ENCODE measurements around the gene CTCFL. TPM values are rescaled to one million over a fixed set of nuclear protein-coding genes. Genes with fewer than 3 reads are reported as not detected.
A peak's percentile ranks its signal among the peaks of the same experiment; 100 is the strongest.

Gene CTCFL
- total and polyA plus RNA-seq, 8 donors: 0.39 to 0.67 (median 0.50) TPM; not detected in 2

DNA sequence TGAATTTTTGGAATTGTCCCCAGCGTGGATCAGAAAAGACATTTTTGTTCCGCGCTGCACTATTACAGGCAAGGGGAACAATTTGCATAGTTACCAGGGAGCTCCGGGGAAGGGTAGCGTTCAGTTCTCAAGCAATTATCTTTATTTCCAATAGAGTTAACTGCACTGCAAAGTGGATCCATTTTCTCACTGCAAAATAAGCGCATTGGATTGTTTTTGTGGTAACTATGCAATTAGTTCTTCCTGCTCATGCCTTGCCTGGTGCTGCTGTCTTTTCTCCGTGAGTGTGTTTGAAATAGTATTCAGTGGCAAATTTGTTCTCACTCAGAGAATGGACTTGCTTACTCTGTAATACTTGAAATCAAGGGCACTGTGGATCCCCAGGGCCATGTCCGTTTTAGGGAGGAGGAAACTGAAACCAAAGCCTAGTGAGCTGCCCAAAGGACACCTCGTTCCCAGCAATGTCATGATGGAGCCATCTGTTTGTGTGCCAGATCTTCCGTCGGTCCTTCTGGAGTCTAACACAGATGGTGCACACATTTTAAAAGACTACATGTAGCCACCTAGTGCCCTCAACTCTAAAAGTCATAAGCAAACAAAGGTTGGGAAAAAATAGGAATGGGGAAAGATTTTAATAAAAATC lies 28.6 kb upstream of the CTCFL start:
- H3K36me3 ChIP-seq: no peaks in the 10 kb centered on the region
- TF ChIP-seq CTCF (IDR thresholded peaks at IDR 0.05): no peak
- no peaks in the 10 kb centered on the region for H3K9me3 ChIP-seq
- DNase-seq: no peak
- H3K27me3 ChIP-seq: peaks cover 0 to 30% of the 10 kb centered on the region in 2 donors
- no peak overlapping the region for H3K4me3 ChIP-seq
- H3K27ac ChIP-seq: no peak overlapping the region
- intact Hi-C loops (cut with DNase I): no loop called here
- H3K4me1 ChIP-seq: no peaks in the 10 kb centered on the region
- no peak for ATAC-seq

DNA sequence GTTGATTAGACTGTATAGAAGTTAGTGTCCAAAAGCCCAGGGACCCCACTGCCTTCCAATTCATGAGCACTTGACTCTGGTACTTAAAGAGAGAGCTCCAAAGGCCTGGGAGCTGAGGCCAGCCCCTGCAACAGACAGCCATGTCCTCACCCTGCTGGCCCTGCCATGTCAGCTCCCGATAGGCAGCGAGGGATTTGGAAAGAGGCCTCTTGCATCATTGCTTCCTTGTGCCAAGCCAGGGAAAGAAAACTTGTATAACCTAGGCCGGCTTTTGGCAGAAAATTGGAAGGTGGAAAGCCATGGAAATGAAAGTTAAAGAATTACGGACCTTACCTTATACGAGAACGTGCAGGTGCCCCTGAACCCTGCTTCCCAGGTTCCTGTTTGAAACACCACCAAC lies 27.5 kb upstream of the CTCFL start:
- ATAC-seq (no peak), DNase-seq (no peak)
- TF ChIP-seq CTCF (IDR thresholded peaks at IDR 0.05): no peak
- Histone ChIP-seq H3K4me1 (no peaks in the 10 kb centered on the region), H3K4me3 (no peak overlapping the region), H3K27me3 (peaks cover 0 to 19% of the 10 kb centered on the region in 2 donors), H3K36me3 (no peaks in the 10 kb centered on the region), H3K27ac (no peak overlapping the region), H3K9me3 (no peaks in the 10 kb centered on the region)
- intact Hi-C loops (cut with DNase I): no loop called here

DNA sequence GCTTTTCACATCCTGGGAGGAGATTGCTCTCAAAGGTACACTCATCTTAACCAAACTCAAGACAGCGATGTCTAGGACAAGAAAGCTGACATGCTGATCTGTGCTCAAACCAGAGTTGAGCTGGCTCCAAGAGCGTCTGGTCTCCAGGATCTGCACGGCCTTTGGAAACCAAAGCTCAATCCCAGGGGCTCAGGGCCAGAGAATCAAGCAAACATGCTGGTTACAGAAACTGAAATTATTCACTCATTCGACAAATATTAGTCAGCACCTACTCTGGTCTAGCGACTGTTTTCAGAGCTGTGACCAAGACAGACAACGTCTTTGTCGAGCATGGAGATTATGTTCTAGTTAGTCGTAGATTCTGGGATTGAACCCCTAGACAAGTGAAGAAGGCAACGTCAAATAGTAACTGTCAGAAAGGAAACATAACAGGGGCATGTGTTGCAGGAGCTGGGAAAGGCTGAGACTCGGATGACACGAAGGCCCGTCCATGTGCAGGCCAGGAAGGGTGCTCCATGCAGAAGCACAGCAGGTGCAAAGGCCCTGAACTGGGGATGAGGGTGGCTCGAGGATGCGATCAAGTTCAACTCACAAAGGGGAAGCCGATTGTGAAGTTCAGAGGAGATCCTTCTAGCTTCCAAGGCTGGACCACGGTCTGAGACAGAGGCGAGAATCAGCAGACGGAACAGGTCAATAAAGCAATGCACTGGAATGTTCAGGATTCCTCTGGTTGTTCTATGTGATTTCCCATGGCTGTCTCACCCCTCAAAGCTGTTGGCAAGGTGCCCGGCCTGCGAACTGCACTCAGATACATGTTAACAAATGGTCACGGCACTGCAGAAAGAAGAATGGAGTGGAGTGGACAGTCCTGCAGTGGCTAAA lies 23.5 kb upstream of the CTCFL start:
- intact Hi-C loops (cut with DNase I): no loop called here
- TF ChIP-seq CTCF (IDR thresholded peaks at IDR 0.05): no peak
- no peaks in the 10 kb centered on the region for H3K36me3 ChIP-seq

GRCh38 chr20:57546956-57547649 lies 22.2 kb upstream of the CTCFL start:
- intact Hi-C loops (cut with DNase I): no loop called here
- no peak overlapping the region for H3K27ac ChIP-seq
- no peaks in the 10 kb centered on the region for H3K9me3 ChIP-seq
- DNase-seq (no peak), ATAC-seq (peak; percentile 71)
- H3K27me3 ChIP-seq: peaks cover 0 to 12% of the 10 kb centered on the region in 2 donors
- no peak overlapping the region for H3K4me3 ChIP-seq
- TF ChIP-seq CTCF (IDR thresholded peaks at IDR 0.05): no peak
- no peaks in the 10 kb centered on the region for H3K36me3 ChIP-seq
- no peaks in the 10 kb centered on the region for H3K4me1 ChIP-seq

More for the DNA sequence above, 23.5 kb upstream of the CTCFL start:
- no peak overlapping the region for H3K4me3 ChIP-seq
- H3K27ac ChIP-seq: no peak overlapping the region
- H3K9me3 ChIP-seq: no peaks in the 10 kb centered on the region
- peaks cover 0 to 12% of the 10 kb centered on the region in 2 donors for H3K27me3 ChIP-seq
- DNase-seq (peak in 1 of 4 donors; percentile 38), ATAC-seq (no peak)
- no peaks in the 10 kb centered on the region for H3K4me1 ChIP-seq

Data from left lung (tissue), 10 donors.